ENCODE measurements around the gene WDR72.

WDR72 gene

DNA sequence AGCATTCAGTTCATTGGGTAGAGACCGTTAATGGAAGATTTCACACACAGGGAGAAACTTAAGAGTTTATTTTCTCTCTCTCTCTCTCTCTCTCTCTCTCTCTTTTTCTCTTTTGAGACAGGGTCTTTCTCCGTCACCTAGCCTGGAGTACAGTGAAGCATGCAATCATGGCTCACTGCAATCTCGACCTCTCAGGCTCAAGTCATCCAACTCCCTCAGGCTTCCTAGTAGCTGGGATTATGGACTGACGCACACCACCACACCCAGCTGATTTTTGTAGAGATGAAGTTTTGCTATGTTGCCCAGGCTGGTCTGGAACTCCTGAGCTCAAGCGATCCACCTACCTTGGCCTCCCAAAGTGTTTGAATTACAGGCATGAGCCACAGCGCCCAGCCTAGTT is 1.6 kb downstream of the WDR72 start:
- Histone ChIP-seq H3K27ac (ENCODE audit: low read depth, low read length) (no peak overlapping the region), H3K4me1 (ENCODE audit: control insufficient read depth in 1 of 2, insufficient read depth in 2 of 2, low read length in 2 of 2) (no peaks in the 10 kb centered on the region), H3K36me3 (ENCODE audit: control insufficient read depth in 1 of 2, insufficient read depth in 2 of 2, low read length in 2 of 2) (no peaks in the 10 kb centered on the region), H3K9me3 (ENCODE audit: control insufficient read depth in 1 of 2, low read length in 2 of 2) (no peaks in the 10 kb centered on the region), H3K9ac (ENCODE audit: low read depth in 1 of 2, low read length in 2 of 2) (no peak overlapping the region), H3K27me3 (ENCODE audit: control insufficient read depth in 1 of 2, insufficient read depth in 2 of 2, low read length in 2 of 2) (no peaks in the 10 kb centered on the region), H3K4me3 (ENCODE audit: low read depth in 1 of 2, low read length in 2 of 2) (no peak overlapping the region)

DNA sequence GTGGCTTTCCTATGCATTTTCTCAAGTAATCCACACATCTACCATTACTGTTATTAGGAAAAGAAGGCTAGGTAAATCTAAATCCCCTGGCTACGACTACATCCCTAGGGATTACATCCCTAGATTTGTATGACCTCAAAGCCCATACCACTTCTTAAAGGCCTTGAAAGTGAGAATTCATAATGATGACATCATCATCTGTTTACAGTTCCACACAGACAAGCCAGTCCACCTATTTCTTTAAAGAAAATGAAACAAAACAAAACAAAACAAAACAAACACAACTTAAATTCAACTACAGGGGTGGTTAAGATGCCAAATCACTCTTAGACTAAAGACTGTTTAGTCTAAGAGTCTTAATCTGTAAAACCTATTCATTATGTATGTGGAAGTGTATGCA is 5.7 kb downstream of the WDR72 start:
- Histone ChIP-seq H3K4me3 (ENCODE audit: low read depth in 1 of 2, low read length in 2 of 2) (no peak overlapping the region), H3K9ac (ENCODE audit: low read depth in 1 of 2, low read length in 2 of 2) (no peak overlapping the region), H3K27ac (ENCODE audit: low read depth, low read length) (no peak overlapping the region), H3K9me3 (ENCODE audit: control insufficient read depth in 1 of 2, low read length in 2 of 2) (no peaks in the 10 kb centered on the region), H3K36me3 (ENCODE audit: control insufficient read depth in 1 of 2, insufficient read depth in 2 of 2, low read length in 2 of 2) (no peaks in the 10 kb centered on the region), H3K27me3 (ENCODE audit: control insufficient read depth in 1 of 2, insufficient read depth in 2 of 2, low read length in 2 of 2) (no peaks in the 10 kb centered on the region), H3K4me1 (ENCODE audit: control insufficient read depth in 1 of 2, insufficient read depth in 2 of 2, low read length in 2 of 2) (no peaks in the 10 kb centered on the region)

DNA sequence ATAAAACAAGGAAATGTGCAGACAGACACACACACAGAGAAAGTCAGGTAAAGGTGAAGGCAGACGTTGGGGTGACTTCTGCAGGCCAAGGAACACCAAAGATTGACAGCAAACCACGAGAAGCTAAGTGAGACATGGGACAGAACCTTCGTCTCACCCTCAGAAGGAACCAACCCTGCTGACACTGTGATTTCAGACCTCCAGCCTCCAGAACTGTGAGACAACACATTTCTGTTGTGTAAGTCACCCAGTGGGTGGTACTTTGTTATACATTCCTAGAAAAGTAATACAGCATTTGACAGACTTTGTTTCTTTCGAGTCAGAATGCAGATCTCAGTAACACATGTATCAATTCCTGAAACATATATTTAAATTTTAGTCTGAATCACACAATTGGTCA is 7.1 kb downstream of the WDR72 start:
- H3K4me3 ChIP-seq (ENCODE audit: low read depth in 1 of 2, low read length in 2 of 2) = no peak overlapping the region
- no peak overlapping the region for H3K27ac ChIP-seq (ENCODE audit: low read depth, low read length)
- H3K36me3 ChIP-seq (ENCODE audit: control insufficient read depth in 1 of 2, insufficient read depth in 2 of 2, low read length in 2 of 2) = no peaks in the 10 kb centered on the region
- no peaks in the 10 kb centered on the region for H3K9me3 ChIP-seq (ENCODE audit: control insufficient read depth in 1 of 2, low read length in 2 of 2)
- no peaks in the 10 kb centered on the region for H3K27me3 ChIP-seq (ENCODE audit: control insufficient read depth in 1 of 2, insufficient read depth in 2 of 2, low read length in 2 of 2)
- H3K9ac ChIP-seq (ENCODE audit: low read depth in 1 of 2, low read length in 2 of 2) = no peak overlapping the region
- no peaks in the 10 kb centered on the region for H3K4me1 ChIP-seq (ENCODE audit: control insufficient read depth in 1 of 2, insufficient read depth in 2 of 2, low read length in 2 of 2)

DNA sequence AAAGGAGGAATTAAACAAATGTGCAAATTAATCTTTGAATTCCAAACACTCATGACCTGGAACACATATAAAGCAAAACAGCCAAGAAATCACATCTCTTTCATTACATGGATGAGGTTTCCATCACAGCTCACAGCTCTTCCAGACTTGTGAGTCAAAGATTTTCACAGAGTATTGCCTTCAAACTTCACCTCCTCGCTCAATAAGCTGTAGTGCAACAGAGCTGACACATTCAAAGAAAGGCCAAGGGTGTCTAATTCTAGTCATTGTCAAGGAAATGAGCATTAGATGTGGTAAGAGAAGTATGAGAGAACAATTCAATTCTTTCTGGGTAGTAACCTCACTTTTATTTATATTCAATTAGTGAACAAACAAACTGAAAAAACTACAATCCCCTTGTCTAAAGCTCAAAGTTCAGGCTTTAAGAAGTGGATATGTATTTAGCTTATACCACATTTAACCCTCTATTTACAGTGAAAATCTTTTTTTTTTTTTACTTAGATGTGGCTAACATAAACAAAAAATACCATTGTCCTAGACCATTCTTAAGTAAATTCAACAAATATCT is 11.9 kb downstream of the WDR72 start:
- Histone ChIP-seq H3K9me3 (ENCODE audit: control insufficient read depth in 1 of 2, low read length in 2 of 2) (no peaks in the 10 kb centered on the region), H3K27ac (ENCODE audit: low read depth, low read length) (no peak overlapping the region), H3K4me1 (ENCODE audit: control insufficient read depth in 1 of 2, insufficient read depth in 2 of 2, low read length in 2 of 2) (no peaks in the 10 kb centered on the region), H3K4me3 (ENCODE audit: low read depth in 1 of 2, low read length in 2 of 2) (no peak overlapping the region), H3K9ac (ENCODE audit: low read depth in 1 of 2, low read length in 2 of 2) (no peak overlapping the region), H3K27me3 (ENCODE audit: control insufficient read depth in 1 of 2, insufficient read depth in 2 of 2, low read length in 2 of 2) (no peaks in the 10 kb centered on the region), H3K36me3 (ENCODE audit: control insufficient read depth in 1 of 2, insufficient read depth in 2 of 2, low read length in 2 of 2) (no peaks in the 10 kb centered on the region)

DNA sequence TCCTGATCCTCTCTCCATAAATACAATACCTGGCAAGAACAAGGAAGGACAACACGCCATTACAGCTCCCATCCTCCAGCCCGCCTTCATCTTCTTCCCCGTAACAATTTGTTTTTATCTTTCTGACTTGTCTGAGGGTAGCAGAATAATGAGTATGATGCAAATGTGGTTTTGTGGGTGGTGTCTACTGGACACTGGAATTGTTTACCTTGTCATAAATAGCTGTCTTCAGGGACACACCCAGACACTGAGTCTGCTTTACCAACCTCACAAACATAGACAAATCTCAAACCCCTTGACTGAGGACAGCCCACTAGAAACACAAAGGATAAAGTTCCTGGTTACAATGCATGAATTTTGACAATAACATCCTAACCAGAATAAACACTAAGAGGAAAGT is 13.4 kb downstream of the WDR72 start:
- Histone ChIP-seq H3K9me3 (ENCODE audit: control insufficient read depth in 1 of 2, low read length in 2 of 2) (no peaks in the 10 kb centered on the region), H3K27ac (ENCODE audit: low read depth, low read length) (no peak overlapping the region), H3K36me3 (ENCODE audit: control insufficient read depth in 1 of 2, insufficient read depth in 2 of 2, low read length in 2 of 2) (no peaks in the 10 kb centered on the region), H3K9ac (ENCODE audit: low read depth in 1 of 2, low read length in 2 of 2) (no peak overlapping the region), H3K27me3 (ENCODE audit: control insufficient read depth in 1 of 2, insufficient read depth in 2 of 2, low read length in 2 of 2) (no peaks in the 10 kb centered on the region), H3K4me3 (ENCODE audit: low read depth in 1 of 2, low read length in 2 of 2) (no peak overlapping the region), H3K4me1 (ENCODE audit: control insufficient read depth in 1 of 2, insufficient read depth in 2 of 2, low read length in 2 of 2) (no peaks in the 10 kb centered on the region)

DNA sequence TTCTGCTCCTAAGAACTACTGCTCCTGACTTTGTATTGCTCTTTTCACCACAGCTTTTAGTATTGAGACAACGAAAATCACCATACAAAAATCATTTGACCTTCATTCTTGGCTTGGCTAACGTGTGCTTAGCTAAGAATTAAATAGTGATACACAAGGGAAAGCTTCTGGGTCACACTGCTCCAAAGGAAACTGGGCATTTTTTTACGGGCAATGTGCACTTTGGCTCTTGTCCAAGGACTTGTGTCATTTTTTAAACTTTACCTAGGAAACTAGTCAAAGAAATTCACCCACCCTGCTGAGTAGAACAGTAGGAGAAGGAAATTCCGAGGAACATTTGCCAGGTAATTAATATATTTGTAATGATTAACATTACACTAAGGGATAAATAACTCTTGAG is 19.8 kb downstream of the WDR72 start:
- Histone ChIP-seq H3K9me3 (ENCODE audit: control insufficient read depth in 1 of 2, low read length in 2 of 2) (no peaks in the 10 kb centered on the region), H3K27ac (ENCODE audit: low read depth, low read length) (no peak overlapping the region), H3K4me1 (ENCODE audit: control insufficient read depth in 1 of 2, insufficient read depth in 2 of 2, low read length in 2 of 2) (no peaks in the 10 kb centered on the region), H3K9ac (ENCODE audit: low read depth in 1 of 2, low read length in 2 of 2) (no peak overlapping the region), H3K27me3 (ENCODE audit: control insufficient read depth in 1 of 2, insufficient read depth in 2 of 2, low read length in 2 of 2) (no peaks in the 10 kb centered on the region), H3K36me3 (ENCODE audit: control insufficient read depth in 1 of 2, insufficient read depth in 2 of 2, low read length in 2 of 2) (no peaks in the 10 kb centered on the region), H3K4me3 (ENCODE audit: low read depth in 1 of 2, low read length in 2 of 2) (no peak overlapping the region)

DNA sequence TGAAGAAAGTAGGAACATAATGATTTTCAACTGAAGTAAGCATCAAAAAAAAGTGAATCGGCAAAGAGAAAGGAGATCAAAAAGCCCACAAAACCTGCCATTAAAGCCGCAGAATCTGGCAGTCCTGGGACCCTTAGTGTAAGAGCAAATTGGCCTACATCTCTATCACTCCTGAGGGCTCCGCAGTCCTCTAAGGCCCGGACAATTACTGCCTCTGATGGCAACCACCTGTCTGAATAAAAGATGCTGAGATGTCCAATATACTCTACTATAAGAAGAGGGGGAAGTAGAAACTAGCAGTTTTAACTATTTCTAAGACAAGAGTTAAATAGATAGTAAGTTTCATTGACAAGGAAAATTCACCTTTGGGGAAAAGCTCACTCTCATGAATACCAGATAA is 20.3 kb downstream of the WDR72 start:
- Histone ChIP-seq H3K4me1 (ENCODE audit: control insufficient read depth in 1 of 2, insufficient read depth in 2 of 2, low read length in 2 of 2) (no peaks in the 10 kb centered on the region), H3K9ac (ENCODE audit: low read depth in 1 of 2, low read length in 2 of 2) (no peak overlapping the region), H3K27ac (ENCODE audit: low read depth, low read length) (no peak overlapping the region)

DNA sequence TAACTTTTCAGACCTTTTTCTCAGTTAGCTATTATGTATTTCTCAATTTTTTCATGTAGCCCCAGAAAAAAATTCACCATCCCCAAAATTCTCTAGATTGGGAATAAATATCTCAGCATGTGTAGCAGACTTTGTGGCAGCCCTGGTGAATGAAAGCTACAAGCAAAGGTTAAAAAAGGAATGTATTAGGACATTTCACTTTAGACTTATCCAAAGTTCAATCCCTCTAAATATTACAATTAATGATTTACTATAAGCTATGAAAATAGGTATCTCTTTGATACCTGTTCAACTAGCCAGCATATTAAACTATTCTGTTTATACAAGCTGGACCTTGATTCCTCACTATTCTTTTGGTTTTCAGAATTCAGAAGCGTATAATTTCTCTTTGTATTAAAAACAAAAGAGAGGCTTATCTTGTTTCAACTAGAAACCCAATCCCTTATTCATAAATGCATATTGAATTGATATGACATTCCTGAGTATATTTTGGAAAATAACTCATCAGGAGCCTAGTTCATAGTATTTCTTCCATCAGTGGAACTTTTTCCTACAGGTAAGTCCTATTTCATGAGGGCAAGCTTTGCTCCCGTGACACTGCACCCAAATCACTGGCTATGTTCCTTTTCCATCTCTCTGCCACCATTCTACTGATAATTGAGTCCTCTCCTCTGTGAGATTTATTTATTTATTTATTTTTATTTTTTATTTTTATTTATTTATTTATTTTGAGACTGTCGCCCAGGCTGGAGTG is 38.0 kb downstream of the WDR72 start:
- Histone ChIP-seq H3K27ac (ENCODE audit: low read depth, low read length) (no peak overlapping the region), H3K9ac (ENCODE audit: low read depth in 1 of 2, low read length in 2 of 2) (no peak overlapping the region), H3K4me1 (ENCODE audit: control insufficient read depth in 1 of 2, insufficient read depth in 2 of 2, low read length in 2 of 2) (no peaks in the 10 kb centered on the region), H3K36me3 (ENCODE audit: control insufficient read depth in 1 of 2, insufficient read depth in 2 of 2, low read length in 2 of 2) (no peaks in the 10 kb centered on the region), H3K9me3 (ENCODE audit: control insufficient read depth in 1 of 2, low read length in 2 of 2) (no peaks in the 10 kb centered on the region), H3K27me3 (ENCODE audit: control insufficient read depth in 1 of 2, insufficient read depth in 2 of 2, low read length in 2 of 2) (no peaks in the 10 kb centered on the region), H3K4me3 (ENCODE audit: low read depth in 1 of 2, low read length in 2 of 2) (no peak overlapping the region)

More for the DNA sequence above, 20.3 kb downstream of the WDR72 start:
- H3K36me3 ChIP-seq (ENCODE audit: control insufficient read depth in 1 of 2, insufficient read depth in 2 of 2, low read length in 2 of 2) = no peaks in the 10 kb centered on the region
- no peak overlapping the region for H3K4me3 ChIP-seq (ENCODE audit: low read depth in 1 of 2, low read length in 2 of 2)
- H3K27me3 ChIP-seq (ENCODE audit: control insufficient read depth in 1 of 2, insufficient read depth in 2 of 2, low read length in 2 of 2) = no peaks in the 10 kb centered on the region
- H3K9me3 ChIP-seq (ENCODE audit: control insufficient read depth in 1 of 2, low read length in 2 of 2) = no peaks in the 10 kb centered on the region

DNA sequence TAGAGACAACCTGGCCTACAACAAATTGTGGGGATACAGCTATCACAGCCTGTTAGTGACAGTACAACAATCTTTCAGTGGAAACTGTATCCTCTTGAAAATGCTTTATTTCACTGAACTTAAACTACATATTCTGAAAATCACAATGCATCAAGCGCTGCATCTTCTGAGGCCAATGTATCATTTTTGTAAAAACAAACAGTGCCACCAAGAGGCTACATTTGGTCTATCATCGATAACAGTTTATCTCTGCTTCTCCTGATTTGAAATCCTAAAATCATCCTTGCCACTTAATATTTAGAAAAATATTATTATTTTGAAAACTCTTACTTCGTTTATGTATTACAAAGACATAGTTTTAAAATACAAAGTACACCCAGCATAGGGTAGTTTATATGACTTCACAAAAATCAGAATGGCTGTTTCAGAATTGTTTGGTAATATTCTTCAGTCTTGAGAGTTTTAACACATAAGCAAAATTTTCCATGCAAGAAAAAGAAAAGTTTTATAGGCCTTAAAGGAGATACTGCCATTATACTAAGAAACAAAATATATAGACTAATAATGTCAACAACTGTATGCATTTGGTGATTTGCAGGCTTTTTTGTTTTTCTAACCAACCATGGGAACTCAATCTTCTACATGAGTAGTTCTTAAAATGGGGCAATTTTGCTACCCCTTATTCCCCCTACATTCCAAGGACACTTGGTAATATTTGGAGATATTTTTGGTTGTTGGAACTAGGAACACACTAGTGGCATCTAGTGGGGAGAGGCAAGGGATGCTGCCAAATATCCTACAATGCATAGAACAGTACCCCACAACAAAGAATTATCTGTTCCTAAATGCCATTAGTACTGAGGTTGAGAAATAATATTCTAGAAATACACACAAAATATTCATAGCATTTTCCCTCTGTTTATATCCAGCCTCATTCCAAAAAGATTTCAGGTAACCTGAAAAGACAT is 42.3 kb downstream of the WDR72 start:
- H3K4me3 ChIP-seq (ENCODE audit: low read depth in 1 of 2, low read length in 2 of 2) = no peak overlapping the region
- H3K9ac ChIP-seq (ENCODE audit: low read depth in 1 of 2, low read length in 2 of 2) = no peak overlapping the region
- H3K9me3 ChIP-seq (ENCODE audit: control insufficient read depth in 1 of 2, low read length in 2 of 2) = no peaks in the 10 kb centered on the region
- no peak overlapping the region for H3K27ac ChIP-seq (ENCODE audit: low read depth, low read length)
- no peaks in the 10 kb centered on the region for H3K4me1 ChIP-seq (ENCODE audit: control insufficient read depth in 1 of 2, insufficient read depth in 2 of 2, low read length in 2 of 2)
- no peaks in the 10 kb centered on the region for H3K36me3 ChIP-seq (ENCODE audit: control insufficient read depth in 1 of 2, insufficient read depth in 2 of 2, low read length in 2 of 2)
- no peaks in the 10 kb centered on the region for H3K27me3 ChIP-seq (ENCODE audit: control insufficient read depth in 1 of 2, insufficient read depth in 2 of 2, low read length in 2 of 2)

DNA sequence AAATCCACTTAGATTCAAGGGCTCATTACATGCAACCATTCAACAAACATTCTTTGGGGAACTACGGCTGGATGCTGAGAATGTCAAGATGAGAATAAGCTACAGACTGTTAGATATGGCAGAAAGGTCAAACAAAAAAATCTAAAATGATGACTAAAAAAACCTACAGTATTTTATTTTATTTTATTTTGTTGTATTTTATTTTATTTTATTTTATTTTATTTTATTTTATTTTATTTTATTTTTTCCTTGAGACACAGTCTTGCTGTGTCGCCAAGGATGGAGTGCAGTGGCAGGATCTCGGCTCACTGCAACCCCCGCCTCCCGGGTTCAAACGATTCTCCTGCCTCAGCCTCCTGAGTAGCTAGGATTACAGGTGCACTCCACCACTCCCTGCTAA is 46.2 kb downstream of the WDR72 start:
- H3K27me3 ChIP-seq (ENCODE audit: control insufficient read depth in 1 of 2, insufficient read depth in 2 of 2, low read length in 2 of 2) = no peaks in the 10 kb centered on the region

More for the DNA sequence above, 46.2 kb downstream of the WDR72 start:
- no peak overlapping the region for H3K4me3 ChIP-seq (ENCODE audit: low read depth in 1 of 2, low read length in 2 of 2)
- H3K36me3 ChIP-seq (ENCODE audit: control insufficient read depth in 1 of 2, insufficient read depth in 2 of 2, low read length in 2 of 2) = no peaks in the 10 kb centered on the region
- no peak overlapping the region for H3K27ac ChIP-seq (ENCODE audit: low read depth, low read length)
- no peaks in the 10 kb centered on the region for H3K9me3 ChIP-seq (ENCODE audit: control insufficient read depth in 1 of 2, low read length in 2 of 2)
- H3K4me1 ChIP-seq (ENCODE audit: control insufficient read depth in 1 of 2, insufficient read depth in 2 of 2, low read length in 2 of 2) = no peaks in the 10 kb centered on the region
- no peak overlapping the region for H3K9ac ChIP-seq (ENCODE audit: low read depth in 1 of 2, low read length in 2 of 2)
